GM23338 (cell line): ENCODE results near the gene RORB.

Experiments used
- CREB1 ChIP-seq: fragments of 250-450 bp; sonication (Bioruptor Pico); IDR thresholded peaks from 2 replicates; pipeline ENCODE4 v1.5.0; 2020; ENCODE audit warnings: low read depth, mild to moderate bottlenecking, moderate library complexity
- EZH2 ChIP-seq: fragments of 200-600 bp; sonication (generic); IDR thresholded peaks from one replicate; pipeline ENCODE4 v1.8.0; 2017; ENCODE audit warnings: antibody characterized with exemption, mild to moderate bottlenecking, low read depth; ENCODE audit not compliant: unreplicated experiment
- EZH2phosphoT487 ChIP-seq: fragments of 200-600 bp; sonication (generic); IDR thresholded peaks from one replicate; pipeline ENCODE4 v1.8.1; 2018; ENCODE audit warnings: antibody characterized with exemption; ENCODE audit not compliant: unreplicated experiment
- NANOG ChIP-seq: IDR thresholded peaks from 2 replicates; pipeline ENCODE4 v1.6.1; 2016; ENCODE audit warnings: antibody characterized with exemption, borderline replicate concordance
- POLR2AphosphoS5 ChIP-seq: IDR thresholded peaks from 2 replicates; pipeline ENCODE4 v1.6.1; 2016; ENCODE audit warnings: antibody characterized with exemption, low read depth
- STAT1 ChIP-seq: IDR thresholded peaks from one replicate; pipeline ENCODE4 v1.6.1; 2016; ENCODE audit warnings: antibody characterized with exemption; ENCODE audit not compliant: unreplicated experiment
- ZNF331 ChIP-seq: fragments of 250-450 bp; sonication (Bioruptor Pico); IDR thresholded peaks from 2 replicates; pipeline ENCODE4 v1.5.0; 2020; ENCODE audit warnings: low read depth, mild to moderate bottlenecking, moderate library complexity
- TF ChIP-seq, protein P1 (sequence below), 2 experiments: fragments of 200-600 bp in 1 of 2; sonication (generic) in 1 of 2; conservative IDR thresholded peaks; 2 replicates each; pipeline versions ENCODE4 v1.5.1 to v1.6.1; 2016 to 2017; ENCODE audit warnings: antibody characterized with exemption in 2 of 2, low read depth in 2 of 2, mild to moderate bottlenecking in 2 of 2, moderate library complexity in 1 of 2
- TF ChIP-seq, protein P2 (sequence below): IDR thresholded peaks from one replicate; pipeline ENCODE4 v1.6.1; 2018; ENCODE audit warnings: antibody characterized with exemption; ENCODE audit not compliant: unreplicated experiment

DNA sequence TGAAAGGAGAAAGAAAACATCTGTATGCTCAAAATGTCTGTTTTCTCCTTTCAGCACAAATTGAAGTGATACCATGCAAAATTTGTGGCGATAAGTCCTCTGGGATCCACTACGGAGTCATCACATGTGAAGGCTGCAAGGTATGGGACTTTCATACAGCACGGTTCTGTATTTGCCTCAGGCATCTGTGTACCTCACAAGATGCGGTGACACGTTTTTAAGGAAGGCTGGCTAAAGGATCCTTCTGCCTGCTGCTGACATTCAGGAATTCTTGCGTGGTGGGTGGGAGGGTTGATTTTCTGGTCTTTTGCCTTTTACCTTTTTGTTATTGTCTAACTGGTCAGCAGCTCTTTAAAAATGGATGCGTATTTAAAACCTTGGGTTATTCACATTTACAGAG, 133.1 kb downstream of the RORB start:
- TF ChIP-seq, protein P1, sequence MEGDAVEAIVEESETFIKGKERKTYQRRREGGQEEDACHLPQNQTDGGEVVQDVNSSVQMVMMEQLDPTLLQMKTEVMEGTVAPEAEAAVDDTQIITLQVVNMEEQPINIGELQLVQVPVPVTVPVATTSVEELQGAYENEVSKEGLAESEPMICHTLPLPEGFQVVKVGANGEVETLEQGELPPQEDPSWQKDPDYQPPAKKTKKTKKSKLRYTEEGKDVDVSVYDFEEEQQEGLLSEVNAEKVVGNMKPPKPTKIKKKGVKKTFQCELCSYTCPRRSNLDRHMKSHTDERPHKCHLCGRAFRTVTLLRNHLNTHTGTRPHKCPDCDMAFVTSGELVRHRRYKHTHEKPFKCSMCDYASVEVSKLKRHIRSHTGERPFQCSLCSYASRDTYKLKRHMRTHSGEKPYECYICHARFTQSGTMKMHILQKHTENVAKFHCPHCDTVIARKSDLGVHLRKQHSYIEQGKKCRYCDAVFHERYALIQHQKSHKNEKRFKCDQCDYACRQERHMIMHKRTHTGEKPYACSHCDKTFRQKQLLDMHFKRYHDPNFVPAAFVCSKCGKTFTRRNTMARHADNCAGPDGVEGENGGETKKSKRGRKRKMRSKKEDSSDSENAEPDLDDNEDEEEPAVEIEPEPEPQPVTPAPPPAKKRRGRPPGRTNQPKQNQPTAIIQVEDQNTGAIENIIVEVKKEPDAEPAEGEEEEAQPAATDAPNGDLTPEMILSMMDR (conservative IDR thresholded peaks at IDR 0.05; ENCODE audit: low read depth in 2 of 2), result no peak
- TF ChIP-seq EZH2, result no peak
- TF ChIP-seq STAT1, result no peak
- TF ChIP-seq EZH2phosphoT487, result no peak
- TF ChIP-seq, protein P2, sequence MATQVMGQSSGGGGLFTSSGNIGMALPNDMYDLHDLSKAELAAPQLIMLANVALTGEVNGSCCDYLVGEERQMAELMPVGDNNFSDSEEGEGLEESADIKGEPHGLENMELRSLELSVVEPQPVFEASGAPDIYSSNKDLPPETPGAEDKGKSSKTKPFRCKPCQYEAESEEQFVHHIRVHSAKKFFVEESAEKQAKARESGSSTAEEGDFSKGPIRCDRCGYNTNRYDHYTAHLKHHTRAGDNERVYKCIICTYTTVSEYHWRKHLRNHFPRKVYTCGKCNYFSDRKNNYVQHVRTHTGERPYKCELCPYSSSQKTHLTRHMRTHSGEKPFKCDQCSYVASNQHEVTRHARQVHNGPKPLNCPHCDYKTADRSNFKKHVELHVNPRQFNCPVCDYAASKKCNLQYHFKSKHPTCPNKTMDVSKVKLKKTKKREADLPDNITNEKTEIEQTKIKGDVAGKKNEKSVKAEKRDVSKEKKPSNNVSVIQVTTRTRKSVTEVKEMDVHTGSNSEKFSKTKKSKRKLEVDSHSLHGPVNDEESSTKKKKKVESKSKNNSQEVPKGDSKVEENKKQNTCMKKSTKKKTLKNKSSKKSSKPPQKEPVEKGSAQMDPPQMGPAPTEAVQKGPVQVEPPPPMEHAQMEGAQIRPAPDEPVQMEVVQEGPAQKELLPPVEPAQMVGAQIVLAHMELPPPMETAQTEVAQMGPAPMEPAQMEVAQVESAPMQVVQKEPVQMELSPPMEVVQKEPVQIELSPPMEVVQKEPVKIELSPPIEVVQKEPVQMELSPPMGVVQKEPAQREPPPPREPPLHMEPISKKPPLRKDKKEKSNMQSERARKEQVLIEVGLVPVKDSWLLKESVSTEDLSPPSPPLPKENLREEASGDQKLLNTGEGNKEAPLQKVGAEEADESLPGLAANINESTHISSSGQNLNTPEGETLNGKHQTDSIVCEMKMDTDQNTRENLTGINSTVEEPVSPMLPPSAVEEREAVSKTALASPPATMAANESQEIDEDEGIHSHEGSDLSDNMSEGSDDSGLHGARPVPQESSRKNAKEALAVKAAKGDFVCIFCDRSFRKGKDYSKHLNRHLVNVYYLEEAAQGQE, result no peak
- no peak for TF ChIP-seq POLR2AphosphoS5
- TF ChIP-seq CREB1 (CRISPR knock-in tag), result no peak
- TF ChIP-seq NANOG, result no peak
- no peak for TF ChIP-seq ZNF331 (CRISPR knock-in tag)
